Measurements from ENCODE around the gene ZNF587. TPM values are rescaled to one million over a fixed set of nuclear protein-coding genes. Genes with fewer than 3 reads are reported as not detected.
"Not testable (repeated sequence)": the region's sequence is repeated elsewhere in the genome, so short reads cannot be mapped to it uniquely, and the experiment has no call there.

Gene ZNF587
- polyA plus RNA-seq (ENCODE audit: insufficient read length in 4 of 4) = 10 to 100 TPM; 19.6 to 41.0 (median 26.1) TPM

DNA sequence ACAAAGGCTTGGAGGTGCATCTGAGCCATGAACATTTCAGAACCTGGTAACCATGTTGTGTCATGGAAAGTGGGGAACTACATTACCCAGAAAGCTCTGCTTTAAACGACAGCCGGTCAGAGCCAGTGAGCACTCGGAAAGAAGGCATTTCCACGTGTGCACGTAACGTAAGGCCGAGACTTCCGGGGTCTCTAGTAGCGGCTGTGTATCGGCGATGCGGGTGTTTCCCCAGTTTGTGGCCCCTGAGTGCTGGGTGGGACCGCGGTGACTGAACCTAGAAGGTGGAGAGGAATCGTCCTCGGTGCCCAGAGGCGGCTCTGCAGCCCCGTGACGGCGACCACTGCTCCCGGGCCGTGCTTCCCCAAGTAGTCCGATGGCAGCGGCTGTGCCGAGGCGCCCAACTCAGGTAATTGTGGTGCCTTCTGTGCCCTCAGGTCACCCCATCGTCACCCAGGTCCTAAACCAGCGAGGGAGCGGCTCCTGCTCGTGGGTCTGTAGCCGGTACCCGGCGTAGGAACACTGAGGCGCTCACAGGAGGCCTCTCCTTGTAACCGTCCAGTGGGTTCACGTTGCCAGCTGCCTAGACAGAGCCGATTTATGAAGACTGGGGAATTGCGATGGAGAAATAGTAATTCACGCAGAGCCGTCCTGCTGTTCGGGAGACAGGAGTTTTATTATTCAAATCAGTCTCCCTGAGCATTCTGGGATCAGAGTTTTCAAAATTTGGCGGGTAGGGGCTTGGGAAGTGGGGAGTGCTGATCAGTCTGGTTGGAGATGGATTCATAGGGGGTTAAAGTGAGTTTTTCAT, at the start of gene ZNF587:
TSS of gene ZNF587 (plus strand) at position 194 of the 808 bp plus-strand sequence. CDS start at position 374, 180 bp downstream.
- DNase-seq (ENCODE audit: low read depth in 4 of 4, low spot score in 3 of 4) = peak in 3 of 4 donors; percentile 54 to 74 (median 59)

DNA sequence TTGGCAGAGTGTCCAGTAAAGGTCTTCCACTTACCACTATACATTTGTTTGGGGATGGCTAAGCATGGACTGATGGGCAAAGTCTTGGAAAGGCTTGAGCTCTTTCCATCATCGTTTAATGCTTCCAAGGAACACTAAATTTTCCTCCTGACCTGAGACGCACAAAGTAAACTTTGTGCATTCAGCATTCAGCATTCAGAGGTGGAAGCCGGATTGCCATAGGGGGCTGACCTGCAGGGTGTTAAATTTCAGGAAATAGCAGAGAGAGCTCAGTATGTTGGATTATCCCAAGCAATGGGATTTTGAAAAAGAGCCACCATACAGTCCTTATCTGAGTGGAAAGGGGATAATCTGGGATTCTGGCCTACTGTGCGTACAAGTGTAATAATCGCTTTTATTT, 49.0 kb upstream of the ZNF587 start:
- no peak for DNase-seq (ENCODE audit: low read depth in 4 of 4, low spot score in 3 of 4)

DNA sequence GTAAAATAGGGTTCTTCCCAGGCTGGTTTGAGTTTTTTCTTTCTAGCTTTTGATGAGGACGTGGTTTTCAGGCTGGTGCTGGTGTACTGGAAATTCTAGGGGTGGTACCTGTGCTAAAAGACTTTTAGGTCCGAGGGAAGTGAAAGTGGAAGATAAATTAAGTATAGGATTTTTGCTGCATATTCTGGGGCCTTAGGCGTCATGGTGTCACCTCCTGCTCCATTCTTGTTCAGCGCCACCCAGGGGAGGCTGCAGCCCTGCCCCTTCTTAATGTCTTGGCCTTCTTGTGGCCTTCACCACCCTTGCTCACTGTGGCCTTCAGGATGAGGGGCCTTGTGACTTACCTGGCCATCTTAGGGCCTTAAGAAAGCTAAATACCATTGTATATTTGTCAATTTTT, 47.4 kb upstream of the ZNF587 start:
- no peak for DNase-seq (ENCODE audit: low read depth in 4 of 4, low spot score in 3 of 4)

DNA sequence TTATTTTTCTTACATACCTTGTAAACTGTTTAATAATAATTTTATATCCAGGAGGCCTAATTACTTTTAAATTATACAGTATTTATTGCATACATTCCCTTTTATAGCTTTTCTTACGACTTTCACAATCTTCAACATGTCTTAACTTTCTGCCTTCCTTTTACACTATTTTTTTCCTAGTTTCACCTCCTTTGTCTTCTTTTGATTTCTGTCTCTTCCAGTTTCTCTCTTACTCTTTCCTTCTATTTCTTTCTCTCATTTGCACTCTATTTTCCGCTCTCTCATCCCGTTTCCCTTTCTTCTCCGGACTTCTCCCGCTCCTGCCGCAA, 46.4 kb upstream of the ZNF587 start:
- no peak for DNase-seq (ENCODE audit: low read depth in 4 of 4, low spot score in 3 of 4)

DNA sequence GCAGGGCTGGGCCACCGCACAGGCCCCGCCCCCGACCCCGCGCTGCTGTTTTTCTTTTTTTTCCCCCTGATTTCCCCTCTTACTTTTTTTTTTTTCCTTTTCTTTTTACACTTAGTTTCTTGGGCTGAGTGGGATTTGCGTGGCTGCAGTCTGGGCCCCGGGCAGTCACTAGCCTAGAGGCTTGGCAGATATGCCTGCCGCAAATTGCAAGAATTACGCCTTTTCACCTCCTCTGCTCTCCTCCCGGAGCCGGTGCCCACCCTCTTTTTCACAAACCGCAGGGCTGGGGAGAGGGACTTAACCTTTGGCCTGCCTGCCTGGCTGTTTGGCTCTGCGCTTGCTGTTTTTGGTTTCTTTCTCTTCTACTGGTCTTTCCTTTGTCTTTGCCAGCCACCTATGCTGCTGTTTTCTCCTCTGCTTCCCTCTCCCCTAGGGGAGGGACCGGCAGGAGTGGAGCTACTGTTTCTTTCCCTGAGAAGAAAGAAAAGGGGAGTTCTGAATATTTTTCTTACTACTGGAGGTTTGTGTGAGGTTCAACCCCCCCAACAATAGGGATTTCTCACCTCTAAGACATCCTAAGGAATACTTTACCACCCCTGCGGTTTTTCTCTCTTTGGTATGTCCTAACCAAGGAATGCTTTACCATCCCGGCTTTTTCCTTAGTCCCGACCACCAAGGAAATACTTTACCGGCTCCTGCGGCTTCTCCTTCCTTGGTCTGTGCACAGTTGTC, 45.9 kb upstream of the ZNF587 start:
- peak in 2 of 4 donors; percentile 28 to 53 for DNase-seq (ENCODE audit: low read depth in 4 of 4, low spot score in 3 of 4)

DNA sequence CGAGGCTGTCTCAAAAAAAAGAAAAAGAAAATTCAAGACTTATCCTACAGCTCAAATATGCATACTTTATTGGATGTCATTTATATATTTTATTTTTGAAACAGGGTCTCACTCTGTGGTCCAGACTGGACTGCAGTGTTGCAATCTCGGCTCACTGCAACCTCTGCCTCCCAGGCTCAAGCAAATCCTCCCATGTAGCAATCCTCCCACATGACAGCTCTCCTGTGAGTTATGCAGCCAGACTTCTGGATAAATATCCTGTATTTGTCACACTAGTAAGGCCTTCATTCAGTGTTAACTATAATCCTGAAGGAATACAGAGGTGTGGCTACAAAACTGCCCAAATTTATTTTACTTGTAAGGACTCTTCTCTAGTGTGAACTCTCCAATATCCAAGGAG, 42.1 kb upstream of the ZNF587 start:
- DNase-seq (ENCODE audit: low read depth in 4 of 4, low spot score in 3 of 4) = no peak

DNA sequence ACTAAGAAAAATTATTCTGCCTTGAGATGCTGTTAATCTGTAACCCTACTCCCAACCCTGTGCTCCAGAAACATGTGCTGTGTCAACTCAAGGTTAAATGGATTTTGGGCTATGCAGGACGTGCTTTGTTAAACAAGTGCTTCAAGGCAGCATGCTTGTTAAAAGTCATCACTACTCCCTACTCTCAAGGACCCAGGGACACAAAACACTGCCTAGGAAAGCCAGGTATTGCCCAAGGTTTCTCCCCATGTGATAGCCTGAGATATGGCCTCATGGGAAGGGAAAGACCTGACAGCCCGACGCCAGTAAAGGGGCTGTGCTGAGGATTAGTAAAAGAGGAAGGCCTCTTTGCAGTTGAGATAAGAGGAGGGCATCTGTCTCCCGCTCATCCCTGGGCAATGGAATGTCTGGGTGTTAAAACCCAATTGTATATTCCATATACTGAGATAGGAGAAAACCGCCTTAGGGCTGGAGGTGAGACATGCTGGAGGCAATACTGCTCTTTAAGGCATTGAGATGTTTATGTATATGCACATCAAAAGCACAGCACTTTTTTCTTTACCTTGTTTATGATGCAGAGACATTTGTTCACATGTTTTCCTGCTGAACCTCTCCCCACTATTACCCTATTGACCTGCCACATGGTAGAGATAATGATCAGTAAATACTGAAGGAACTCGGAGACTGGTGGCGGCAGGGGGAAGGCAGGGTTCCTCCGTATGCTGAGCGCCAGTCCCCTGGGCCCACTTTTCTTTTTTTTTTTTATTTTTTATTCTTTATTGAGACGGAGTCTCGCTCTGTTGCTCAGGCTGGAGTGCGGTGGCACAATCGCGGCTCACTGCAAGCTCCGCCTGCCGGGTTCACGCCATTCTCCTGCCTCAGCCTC, 39.0 kb upstream of the ZNF587 start:
- not testable (repeated sequence) for DNase-seq (ENCODE audit: low read depth in 4 of 4, low spot score in 3 of 4)

DNA sequence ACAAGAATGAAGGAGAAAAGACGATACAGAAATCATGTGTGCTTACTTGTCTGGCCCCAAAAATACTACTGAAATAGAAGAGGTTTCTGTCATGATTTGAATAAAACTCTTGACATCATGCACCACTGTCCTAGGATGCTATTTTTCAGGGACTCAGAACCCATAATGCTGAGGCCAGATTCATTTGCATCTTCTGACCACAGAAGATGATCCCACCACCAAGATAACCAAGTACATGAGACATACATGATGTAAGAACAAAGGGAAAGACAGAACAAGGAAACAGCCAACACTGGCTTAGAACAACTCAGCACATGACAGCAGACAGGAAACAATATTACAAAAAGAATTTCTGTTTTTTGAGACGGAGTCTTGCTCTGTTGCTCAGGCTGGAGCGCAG, 37.4 kb upstream of the ZNF587 start:
- DNase-seq (ENCODE audit: low read depth in 4 of 4, low spot score in 3 of 4) = no peak

DNA sequence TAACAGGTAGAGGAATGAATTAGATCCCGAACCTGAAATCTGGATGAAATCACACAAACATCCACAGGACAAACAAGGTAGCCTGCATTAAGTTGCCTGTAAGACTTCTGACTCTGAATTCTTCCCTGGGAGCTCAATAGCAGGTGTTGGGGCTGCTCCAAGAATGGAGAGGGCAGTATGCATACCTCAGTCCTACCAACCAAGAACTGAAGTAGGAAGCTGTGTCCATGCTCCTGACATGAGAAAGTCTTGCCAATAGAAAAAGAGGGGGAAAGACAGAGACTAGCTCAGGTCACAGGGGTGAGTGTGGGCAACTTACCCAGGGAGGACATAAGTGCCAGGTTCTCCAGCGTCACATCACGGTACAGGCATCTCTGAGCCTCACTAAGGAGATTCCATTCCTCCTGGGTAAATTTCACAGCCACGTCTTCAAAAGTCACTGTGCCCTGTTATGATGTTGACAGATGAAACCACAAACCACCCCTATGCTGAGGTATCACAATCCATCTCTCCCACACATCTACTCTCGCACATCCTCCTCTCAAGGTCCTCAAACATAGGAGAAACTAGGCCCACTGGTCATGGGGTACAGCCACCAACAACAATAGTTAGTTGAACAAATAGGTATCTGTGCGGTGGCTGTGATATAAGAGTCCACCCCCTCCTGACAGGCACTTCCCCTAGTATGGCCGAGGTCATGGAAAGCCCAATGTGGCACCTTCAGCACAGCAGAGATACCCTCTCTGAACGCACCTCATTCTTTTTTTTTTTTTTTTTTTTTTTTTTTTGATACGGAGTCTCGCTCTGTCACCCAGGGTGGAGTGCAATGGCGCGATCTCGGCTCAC, 36.5 kb upstream of the ZNF587 start:
- not testable (repeated sequence) for DNase-seq (ENCODE audit: low read depth in 4 of 4, low spot score in 3 of 4)

DNA sequence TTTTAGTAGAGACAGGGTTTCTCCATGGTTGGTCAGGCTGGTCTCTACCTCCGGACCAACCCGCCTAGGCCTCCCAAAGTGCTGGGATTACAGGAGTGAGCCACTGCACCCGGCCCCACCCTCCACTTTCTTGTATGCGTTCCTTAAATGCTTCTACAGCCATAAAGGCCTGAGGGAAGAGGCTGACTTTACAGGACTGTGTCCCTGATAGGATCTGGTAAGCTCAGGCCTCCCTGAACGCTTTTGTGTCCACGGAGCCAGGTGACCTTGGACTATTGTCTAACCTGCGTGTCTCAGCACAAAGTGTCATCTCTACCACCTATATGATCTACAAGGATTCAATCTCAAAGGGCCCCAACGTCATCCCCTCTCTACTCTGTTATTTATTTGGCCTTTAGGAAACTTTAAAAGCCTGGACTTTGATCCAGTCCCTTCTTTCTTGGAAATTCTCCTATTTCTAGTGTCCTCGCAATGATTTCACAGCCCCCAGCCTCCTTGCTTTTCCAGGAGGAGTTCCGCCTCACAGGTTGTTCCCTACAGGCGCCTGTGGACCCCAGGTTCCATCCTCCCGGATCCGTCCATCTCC, 35.6 kb upstream of the ZNF587 start:
- no peak for DNase-seq (ENCODE audit: low read depth in 4 of 4, low spot score in 3 of 4)

DNA sequence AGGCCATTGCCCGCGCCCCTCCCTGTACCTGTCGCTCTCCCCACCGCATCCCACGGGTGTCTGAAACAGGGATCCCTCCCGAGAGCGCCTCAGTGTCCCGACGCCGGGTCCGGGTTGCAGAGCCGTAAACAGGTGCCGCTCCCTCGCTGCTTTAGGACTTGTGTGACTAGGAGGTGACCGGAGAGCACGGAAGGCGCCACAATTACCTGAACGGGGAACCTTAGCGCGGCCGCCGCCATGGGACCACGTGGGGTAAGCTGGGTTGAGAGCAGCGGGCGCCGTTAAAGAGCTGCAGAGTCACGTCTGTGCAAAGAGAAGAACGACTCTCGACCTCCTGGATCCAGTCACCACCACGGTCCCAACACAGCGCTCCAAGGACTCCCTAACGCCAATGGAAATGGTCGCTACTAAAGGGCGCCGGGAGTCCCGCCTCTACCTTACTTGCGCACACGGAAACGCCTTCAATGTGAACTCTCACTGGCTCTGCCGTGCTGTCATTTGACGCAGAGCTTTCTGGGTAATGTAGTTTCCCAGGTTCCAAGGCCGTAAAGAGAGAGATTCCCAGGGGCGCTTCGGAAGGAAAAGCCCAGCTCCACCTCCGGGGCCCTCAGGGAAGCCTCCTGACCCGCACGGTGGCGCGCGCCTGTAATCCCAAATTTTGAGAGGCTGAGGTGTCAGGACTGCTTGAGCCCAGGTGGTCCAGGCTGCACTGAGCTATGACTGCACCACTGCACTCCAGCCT, 35.0 kb upstream of the ZNF587 start, which contains the start of gene ZNF552:
TSS of gene ZNF552 (minus strand) at position 409 of the 742 bp plus-strand sequence. CDS start at position 239, 170 bp downstream.
- peak; percentile 78 to 88 (median 84) for DNase-seq (ENCODE audit: low read depth in 4 of 4, low spot score in 3 of 4)

DNA sequence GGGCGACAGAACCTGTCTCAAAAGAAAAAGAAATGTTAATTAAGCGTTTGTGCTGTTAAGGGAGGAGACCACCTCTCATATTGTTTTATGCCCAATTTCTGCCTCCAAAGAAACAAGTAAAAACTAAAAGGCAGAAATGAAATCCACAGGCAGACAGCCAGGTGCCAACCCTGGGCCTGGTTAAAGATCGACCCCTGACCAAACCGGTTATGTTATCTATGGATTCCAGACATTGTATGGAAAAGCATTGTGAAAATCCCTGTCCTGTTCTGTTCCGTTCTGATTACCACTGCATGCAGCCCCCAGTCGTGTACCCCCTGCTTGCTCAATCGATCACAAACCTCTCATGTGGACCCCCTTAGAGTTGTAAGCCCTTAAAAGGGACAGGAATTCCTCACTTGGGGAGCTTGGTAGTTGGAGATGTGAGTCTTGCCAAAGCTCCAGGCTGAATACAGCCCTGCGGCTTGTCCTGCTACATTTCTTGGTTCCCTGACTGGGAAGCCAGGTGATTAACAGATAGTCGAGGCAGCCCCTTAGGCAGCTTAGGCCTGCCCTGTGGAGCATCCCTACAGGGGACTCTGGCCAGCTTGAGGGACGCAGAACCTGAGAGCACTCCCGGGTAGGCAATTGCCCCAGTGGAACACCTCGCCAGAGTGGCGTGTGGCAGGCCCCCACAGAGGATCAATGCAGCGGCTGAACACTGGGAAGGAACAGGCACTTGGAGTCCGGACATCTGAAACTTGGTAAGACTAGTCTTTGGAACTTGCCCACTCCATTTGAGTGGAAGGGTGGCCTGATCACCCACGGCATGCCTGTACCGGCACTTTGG, 34.2 kb upstream of the ZNF587 start:
- no peak for DNase-seq (ENCODE audit: low read depth in 4 of 4, low spot score in 3 of 4)

DNA sequence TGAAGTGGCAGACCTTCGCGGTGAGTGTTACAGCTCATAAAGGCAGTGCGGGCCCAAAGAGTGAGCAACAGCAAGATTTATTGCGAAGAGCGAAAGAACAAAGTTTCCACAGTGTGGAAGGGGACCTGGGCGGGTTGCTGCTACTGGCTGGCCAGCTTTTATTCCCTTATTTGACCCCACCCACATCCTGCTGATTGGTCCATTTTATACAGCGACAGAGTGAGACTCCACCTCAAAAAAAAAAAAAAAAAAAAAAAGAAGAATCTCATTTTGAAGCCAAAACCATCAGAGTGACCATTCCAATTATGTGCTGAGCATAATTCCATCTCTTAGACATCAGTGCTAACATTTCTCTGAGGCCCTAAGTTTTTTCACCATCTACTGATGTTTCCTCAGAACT, 33.0 kb upstream of the ZNF587 start:
- no peak for DNase-seq (ENCODE audit: low read depth in 4 of 4, low spot score in 3 of 4)

DNA sequence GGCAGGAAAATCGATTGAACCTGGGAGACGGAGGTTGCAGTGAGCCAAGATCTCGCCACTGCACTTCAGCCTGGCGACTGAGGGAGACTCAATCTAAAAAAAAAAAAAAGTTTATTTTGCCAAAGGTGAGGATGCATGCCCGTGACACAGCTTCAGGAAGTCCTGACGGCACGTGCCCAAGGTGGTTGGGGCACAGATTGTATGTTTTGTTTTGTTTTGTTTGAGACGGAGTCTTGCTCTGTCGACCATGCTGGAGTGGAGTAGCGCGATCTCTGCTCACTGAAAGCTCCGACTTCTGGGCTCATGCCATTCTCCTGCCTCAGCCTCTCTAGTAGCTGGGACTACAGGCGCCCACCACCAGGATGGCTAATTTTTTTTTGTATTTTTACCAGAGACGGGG, 31.7 kb upstream of the ZNF587 start:
- DNase-seq (ENCODE audit: low read depth in 4 of 4, low spot score in 3 of 4) = no peak

DNA sequence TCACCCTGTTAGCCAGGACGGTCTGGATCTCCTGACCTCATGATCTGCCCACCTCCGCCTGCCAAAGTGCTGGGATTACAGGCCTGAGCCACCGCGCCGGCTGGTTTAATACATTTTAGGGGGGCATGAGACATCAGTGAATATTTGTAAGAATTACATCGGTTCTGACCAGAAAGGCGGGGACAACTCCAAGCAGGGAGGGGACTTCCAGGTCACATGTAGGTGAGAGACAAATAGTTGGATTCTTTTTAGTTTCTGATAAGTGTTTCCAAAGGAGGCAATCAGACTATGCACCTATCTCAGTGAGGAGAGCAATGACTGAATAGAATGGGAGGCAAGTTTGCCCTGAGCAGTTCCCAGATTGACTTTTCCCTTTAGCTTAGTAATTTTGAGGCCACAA, 31.3 kb upstream of the ZNF587 start:
- DNase-seq (ENCODE audit: low read depth in 4 of 4, low spot score in 3 of 4) = no peak

DNA sequence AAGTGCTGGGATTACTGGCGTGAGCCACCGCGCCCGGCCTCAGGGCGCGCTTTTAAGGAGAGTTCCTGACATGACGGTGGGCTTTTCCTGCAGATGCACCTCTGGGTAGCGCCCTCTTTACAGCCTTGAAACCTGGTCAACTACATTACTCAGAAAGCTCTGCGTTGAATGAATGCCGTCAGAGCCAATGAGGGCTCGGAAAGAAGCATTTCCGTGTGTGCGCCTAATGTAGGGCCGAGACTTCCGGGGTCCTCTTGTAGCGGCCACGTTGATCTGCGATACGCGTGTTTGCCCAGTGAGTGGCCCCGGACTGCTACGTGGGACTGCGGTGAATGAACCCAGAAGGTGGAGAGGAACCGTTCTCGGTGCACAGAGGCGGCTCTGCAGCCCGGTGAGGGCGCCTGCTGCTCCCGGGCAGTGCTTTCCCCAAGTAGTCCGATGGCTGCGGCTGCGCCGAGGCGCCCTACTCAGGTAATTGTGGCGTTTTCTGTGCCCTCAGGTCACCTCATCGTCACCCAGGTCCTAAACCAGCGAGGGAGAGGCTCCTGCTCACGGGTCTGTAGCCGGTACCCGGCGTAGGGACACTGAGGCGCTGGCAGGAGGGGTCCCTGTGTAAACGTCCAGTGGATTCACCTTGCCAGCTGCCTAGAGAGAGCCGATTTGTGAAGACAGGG, 30.0 kb upstream of the ZNF587 start:
- peak; percentile 75 to 92 (median 78) for DNase-seq (ENCODE audit: low read depth in 4 of 4, low spot score in 3 of 4)

DNA sequence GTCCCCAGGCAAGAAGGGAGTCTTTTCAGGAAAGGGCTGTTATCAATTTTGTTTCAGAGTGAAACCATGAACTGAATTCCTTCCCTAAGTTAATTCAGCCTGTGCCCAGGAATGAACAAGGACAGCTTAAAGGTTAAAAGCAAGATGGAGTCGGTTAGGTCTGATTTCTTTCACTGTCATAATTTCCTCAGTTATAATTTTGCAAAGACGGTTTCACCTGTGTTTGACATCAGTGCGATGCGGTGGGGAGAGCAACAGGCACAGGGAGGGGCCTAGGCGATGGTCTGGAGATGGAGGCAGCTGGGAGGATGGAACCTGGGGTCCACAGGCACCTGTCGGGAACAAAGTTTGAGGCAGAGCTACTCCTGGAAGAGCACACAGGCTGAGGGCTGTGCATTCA, 29.1 kb upstream of the ZNF587 start:
- no peak for DNase-seq (ENCODE audit: low read depth in 4 of 4, low spot score in 3 of 4)
